GM21423 (cell line): ENCODE data around the gene RSPH1.

Source experiments
- ATAC-seq: cut with Tn5 transposase; IDR thresholded peaks from one replicate; pipeline ENCODE4 v1.9.1; 2021; ENCODE audit warnings: mild to moderate bottlenecking, moderate library complexity; ENCODE audit not compliant: unreplicated experiment

The RSPH1 gene

DNA sequence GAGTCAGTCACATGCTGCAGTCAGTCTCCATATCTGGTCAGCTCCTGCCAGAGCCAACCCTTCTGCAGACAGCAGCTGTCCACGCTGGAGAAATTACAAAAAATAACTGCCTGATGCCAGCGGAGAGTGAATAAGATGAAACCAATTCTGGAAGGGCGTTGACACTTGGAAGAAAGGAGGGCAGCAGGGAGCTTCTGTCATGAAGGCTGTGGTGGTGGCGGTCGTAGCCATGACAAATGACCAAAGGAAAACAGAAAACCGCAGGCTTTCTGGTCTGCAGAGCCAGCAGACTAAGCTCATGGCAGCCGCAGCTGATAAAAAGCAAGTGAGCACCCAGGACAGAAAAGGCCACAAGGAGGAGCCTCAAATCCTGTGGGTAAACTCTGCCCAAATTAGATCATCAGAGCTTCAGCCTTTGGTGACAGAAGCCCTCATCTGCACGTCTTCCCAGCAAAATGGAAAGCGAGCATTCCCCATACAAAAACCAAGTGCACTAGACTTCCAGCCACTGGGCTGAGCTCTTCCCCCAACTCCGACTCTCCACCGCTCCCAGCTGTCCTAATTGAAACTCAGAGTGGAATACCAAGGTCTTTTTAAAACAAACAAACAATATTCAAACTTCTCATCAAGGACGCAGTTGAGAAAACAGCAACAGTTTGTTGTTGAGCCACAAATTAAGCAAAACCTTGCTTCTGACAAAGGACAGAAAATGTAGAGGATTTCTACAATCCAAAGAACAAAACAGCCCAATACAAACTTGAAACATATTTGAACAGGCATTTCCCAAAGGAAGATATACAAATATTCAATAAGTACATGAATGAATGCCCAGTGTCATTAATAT lies 28.7 kb downstream of the RSPH1 start:
- ATAC-seq: no peak

DNA sequence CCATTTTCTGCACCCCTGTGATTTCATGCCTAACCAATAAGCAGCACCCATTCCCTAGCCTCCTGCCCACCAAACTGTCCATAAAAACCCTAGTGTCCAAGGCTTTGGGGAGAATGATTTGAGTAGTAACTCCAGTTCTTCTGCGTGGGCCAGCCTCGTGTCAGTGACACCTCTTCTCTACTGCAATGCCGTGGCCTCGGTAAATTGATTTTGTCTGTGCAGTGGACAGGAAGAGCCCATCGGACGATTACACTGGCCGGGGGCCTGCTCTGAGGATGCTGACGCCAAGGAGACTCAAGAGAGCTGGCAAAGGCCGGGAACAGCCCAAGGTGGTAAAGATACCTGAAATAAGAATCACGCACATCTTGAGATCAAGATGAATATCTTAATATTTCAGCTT lies 29.3 kb downstream of the RSPH1 start:
- ATAC-seq: no peak

DNA sequence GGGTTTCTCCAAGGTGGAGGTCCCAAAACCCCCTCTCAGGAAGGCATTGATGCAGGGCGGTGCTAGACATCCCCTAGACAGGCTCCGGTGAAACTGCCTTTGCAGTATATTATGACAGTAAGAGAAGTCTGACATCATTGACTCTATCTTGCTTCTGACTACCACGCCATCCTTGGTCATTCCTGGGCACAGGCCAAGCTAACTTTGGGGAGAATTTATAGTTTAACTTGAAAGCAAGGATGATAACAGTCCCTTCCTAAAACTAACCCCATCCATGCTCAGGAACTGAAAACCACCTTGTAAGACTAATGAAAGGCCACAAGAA lies 30.3 kb downstream of the RSPH1 start:
- no peak for ATAC-seq

DNA sequence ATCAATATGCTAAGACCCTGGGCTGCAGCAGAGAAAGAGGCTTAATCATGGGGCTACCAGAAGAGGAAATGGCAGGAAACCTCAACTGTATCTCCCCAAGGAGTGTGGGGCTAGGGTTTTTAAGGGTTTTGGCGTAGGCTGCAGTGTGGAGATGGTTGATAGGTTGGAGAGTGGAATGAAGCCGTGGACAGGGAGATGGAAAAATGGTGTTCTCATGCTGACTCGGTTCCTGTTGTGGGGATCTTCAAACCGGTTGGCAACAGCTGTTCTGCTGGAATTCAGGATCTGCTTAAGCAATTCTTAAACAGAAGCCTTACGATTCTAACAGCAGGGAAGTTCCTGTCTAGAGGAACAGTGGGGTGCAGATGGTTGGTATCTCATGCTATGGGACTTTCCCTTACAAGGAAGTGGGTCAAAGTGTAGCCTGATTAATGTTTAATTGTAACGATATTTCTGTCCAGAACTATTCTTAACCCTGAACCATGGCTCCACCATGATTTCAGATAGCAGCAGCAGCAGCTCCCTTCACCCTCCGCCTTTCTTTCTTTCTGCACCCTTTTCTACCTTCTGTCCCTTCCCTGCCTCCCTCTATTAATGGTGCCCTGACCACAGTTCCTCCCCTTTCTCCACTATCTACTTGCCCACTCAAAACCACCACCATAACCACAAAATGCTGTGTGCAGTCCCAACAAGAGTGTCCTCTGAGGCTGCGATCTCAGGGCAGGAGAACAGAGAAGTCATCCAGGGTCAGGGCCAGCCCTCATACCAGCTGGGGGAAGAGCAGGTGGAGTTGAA lies 30.8 kb downstream of the RSPH1 start:
- ATAC-seq: peak; percentile 30

DNA sequence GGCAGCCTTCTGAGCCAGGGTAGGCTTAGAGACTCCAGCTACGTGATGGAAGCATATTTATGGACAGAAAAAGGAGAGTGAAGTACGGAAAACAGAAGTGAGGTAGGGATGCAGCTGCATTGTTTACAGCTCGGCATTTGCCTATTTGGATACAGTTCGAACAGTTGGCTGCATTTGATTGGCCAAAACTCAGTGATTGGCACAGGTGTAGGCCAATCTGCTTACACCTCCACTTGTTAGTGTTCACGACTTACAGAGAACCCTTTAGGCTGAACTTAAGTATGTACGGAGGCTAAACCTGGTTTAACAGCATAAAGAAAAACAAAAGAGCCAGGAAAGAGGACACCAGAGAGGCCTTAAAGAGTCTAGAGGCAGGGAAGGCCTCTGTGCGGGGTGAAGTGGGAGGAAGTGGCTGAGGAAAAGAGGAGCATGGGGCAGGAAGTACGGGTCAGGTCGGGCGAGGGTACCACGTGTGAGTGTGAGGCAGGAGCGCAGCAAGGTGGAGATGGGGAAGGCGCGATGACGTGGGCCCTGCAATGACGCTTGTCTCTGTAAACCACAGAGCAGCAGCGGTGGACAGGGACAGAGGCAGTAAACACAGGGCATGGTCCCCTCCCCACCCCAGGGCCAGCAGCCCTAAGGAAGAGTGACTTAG lies 32.0 kb downstream of the RSPH1 start:
- ATAC-seq: no peak

DNA sequence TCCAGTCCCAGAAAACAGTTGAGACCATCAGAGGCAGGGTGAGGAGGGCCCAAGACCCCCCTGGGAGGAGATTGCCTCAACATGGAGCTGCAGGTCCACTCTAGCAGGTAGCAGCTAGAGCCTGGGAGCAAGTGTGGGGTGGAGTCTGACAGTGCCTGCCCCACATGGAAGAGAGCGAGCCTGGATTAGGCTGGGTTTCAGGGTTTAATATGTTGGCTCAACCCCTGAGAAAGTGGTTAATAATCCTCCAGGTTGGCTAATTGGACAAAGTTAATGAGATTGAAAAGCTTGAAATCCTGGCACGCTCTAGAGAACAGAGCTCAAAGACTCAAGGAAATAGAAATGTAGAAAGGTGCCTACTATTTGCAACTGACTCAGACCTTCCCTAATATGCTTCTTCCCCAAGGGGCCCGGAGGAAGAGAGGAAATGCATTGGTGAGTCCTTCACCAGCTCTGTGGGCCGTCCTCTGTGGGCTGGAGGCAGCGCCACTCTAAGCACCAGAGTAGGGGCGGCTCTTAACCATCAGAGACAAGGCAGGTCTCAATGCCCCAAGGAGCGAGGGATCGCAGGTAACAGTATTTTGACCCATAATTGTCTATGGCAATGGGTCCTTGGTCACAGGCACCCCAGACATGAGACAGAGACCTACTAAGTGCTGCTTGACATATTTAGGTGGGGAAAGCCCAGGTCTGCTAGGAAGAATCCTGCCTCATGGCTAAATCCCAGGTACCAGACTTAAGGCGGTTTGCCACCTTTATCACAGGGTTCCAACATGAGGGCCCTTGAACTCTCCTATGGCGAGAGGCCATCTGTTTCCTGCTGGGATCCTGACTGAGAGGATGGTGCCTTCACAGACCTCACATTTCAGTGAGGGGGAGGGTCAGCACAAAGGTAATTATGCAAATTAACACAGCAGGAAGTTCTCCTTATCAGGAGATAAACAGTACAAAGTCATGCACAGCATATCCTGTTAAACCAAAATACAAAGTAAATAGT lies 33.8 kb downstream of the RSPH1 start:
- ATAC-seq: no peak

DNA sequence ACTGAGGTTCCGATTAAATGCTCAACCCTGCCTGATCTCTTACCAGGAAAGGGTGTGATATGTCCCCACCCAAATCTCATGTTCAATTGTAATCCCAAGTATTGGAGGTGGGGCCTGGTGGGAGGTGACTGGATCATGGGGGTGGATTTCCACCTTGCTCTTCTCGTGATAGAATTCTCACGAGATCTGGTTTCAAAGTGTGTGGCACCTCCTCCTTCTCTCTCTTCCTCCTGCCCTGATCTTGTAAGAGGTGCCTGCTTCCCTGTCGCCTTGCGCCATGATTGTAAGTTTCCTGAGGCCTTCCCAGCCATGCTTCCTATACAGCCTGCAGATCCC lies 34.9 kb downstream of the RSPH1 start:
- ATAC-seq: no peak

DNA sequence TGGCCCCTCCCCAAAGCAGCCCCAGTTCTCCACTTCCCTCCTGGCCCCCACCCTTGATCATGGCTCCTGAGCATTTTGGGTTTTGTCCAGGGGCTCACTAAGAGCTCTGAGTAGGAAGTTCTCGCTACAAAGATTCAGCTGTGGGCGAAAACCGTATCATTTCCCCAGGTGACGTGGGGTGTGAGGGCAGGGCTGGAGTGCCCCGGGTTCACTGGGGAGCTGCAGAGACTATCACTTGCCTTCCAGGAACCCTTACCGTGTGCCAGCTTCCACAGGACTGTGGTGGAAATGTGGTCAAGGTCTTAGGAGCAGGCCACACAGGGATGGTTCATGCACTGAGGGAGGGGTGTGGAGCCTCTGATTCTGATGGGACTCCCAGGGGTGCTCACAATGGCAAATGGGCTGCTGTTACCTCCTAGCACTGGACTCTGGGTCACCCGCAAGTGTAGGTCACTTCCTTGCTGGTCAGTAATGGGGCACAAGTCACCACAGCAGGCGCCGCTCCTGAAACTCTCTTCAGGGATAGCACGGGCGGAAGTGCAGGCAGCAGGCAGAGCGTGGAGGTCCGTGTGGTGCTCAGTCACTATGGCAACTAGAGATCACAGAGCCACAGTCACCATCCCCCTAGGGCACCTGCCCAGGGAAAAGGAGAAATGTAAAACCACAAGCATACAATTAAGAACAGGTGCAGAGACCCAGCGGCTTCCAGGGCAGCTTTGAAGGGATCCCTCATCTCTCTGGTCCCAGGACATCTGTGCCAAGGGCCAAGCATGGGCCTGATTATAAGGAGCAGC lies 35.4 kb downstream of the RSPH1 start:
- peak; percentile 44 for ATAC-seq

DNA sequence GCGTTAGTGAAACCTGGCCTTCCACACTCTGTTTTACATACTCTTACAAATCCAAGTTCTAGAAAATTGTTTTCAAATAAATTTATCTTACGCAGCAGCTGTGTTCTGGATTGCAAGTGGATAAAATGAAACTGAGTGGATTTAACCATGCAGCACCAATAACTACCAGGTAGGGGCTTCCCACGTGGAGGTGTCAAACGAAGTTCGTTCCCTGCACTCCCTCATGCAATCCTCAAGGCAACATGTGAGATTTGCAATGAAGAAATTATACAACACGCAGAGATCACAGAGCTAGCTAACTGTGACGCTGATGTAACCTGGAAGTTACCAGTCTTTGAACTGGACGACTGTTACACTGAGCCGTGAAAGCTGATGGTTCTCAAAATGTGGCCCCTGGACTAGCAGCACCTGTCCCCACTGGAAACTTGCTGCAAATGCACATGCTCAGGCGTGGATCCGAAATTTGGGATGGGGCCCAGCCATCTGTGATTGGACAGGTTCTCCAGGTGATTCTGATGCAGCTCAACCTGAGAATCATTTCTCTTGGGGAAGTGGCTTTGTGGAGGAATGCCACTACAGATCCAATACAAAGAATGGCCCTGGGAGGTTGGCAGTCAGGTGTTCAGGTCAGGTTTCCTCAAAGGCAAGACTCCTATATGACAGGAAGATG lies 36.3 kb downstream of the RSPH1 start:
- no peak for ATAC-seq

DNA sequence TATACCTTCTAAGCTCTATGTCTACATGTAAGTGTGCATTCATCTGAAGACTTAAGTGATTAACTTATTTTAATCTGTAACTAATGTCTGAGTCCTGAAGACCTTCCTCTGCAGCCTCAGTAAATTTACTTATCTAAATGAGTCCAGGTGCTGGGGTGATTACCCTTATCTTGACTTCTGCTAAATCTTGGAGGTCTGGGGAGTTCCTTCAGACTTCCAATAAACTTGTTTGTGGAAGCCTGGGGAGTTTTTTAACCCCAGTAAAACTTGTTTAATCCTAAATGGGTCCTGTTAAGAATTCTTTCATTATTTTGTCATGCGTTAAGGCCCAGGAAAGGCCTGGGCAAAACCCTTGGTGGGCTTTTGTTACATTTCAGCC lies 37.0 kb downstream of the RSPH1 start:
- ATAC-seq: no peak

DNA sequence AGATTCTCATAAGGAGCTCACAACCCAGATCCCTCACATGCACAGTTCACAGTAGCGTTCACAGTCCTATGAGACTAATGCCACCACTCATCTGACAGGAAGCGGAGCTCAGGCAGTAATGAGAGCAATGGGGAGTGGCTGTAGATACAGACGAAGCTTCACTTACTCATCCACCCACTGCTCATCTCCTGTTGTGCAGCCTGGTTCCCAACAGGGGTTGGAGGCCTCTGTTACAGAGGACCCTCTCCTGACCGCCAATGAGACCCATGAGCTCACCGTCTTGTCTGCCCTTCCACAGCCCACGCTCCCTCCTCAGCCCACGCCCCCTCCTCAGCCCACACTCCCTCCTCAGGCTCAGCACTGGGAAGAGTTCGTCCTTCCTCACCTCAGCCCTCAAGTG lies 39.6 kb downstream of the RSPH1 start:
- ATAC-seq: no peak

DNA sequence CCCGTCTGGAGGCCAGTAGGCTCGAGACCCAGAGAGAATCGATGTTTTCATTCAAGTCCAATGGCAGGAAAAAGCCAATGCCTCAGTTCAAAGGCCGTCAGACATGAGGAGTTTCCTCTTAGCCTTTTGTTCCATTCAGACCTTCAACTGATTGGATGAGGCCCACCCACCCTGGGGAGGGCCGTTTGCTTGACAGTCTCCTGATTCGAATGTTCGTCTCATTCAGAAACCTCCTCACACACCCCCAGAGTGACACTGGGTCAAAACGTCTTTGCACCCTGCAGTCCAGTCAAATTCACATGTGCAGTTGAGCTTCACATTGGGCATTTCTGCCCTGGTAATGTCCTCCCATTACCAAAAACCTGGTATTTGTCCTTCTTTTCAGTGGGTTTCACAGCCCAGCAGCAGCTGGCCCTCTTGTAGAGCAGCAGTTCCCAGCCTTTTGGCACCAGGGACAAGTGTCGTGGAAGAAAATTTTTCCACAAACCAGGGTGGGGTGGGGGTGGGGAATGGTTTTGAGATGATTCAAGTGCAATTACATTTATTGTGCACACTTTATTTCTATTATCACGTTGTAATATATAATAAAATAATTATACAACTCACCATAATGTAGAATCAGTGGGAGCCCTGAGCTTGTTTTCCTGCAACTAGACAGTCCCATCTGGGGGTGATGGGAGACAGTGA lies 40.1 kb downstream of the RSPH1 start:
- no peak for ATAC-seq

DNA sequence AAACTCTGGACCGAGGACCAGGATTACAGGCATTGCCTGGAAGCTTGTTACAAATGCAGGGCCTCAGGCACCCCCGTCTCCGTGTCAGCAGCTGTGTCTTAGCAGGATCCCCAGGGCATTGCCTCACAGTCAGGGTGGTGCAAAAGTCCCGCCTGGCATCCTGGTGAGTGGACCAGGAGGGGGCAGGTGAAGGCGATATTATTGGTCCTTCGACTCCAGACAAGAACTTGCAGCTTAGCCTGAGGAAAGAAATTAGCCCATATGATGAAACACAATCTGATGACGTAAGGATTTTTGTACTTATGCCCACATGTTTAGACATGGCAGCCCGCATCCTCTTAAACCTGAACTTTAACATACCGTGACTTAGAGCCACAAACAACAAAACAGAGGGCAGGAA lies 40.8 kb downstream of the RSPH1 start:
- ATAC-seq: no peak

DNA sequence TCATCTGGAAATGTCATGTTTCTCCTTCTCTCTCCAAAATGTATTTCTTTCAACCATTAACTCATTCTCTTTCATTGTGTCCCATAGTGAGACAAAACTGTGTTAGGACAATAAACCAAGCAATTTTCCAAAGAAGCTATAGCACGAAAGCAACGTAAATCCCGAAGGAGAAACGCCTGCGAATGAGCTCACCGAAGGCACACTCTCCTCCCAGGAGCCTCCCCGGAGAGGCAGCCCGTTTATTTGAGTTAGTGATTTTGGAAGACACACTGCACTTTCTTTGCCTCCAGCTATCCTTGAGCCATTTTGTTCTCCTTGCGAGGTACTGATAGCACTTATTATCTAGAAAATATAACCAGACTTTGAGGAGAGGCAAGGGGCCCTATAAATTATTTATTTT lies 41.2 kb downstream of the RSPH1 start:
- no peak for ATAC-seq

DNA sequence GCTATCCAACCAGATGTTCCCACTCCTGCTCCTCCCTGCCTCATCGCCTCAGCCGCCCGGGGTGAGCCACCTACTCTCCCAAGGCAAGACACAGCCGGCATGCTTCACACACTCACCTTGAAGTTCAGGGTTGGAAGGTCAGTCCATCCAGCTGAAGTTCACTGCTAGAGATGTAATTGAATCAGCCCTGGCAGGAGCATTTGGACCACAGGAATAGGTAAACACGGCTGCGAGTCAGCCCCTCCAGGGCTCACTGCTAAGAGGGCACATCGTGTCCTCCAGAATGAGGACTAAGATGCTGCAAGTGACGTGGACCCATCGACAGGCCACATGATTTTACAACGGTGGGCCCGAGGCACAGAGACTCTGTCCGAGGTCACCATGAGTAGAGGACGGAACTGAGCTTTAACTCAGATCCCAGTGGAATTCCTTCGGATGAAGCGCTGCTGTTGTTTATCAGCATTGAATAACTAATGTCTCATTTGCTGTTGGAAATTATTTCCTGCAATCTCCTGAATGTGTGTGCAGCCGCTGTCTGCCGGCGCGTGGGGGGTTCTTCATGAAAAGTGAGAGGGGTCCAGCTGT lies 41.9 kb downstream of the RSPH1 start:
- ATAC-seq: no peak

DNA sequence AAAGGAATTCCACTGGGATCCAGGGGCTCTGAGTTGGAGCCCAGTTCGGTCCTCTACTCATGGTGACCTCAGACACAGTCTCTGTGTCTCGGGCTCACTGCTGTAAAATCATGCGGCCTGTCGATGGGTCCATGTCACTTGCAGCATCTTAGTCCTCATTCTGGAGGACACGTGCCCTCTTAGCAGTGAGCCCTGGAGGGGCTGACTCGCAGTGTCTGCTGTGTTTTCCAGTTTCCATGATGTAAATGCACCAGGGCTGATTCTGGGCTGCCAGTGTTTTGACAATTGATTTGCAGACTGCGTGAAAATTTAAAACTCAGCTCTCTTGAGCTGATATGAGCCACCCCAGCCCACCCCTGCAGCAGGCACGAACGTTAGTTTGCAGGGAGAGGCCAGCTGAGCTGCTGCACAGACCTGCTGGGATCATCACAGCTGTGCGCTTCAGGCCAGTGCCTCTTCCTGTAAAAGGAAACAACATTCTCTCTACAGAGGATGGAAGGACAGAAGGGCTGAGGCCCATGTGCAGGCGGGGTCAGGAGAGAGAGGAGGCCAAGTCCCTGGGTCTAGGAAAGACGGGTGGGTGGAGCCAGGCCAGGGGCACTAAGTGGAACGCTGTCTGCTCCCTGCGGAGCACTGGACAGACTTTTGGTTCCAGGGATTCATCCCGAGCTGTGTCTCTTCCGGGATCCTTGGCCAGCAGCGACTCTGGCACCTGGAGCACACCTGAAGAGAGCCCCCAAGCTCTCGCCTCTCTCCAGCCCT lies 42.6 kb downstream of the RSPH1 start:
- no peak for ATAC-seq

DNA sequence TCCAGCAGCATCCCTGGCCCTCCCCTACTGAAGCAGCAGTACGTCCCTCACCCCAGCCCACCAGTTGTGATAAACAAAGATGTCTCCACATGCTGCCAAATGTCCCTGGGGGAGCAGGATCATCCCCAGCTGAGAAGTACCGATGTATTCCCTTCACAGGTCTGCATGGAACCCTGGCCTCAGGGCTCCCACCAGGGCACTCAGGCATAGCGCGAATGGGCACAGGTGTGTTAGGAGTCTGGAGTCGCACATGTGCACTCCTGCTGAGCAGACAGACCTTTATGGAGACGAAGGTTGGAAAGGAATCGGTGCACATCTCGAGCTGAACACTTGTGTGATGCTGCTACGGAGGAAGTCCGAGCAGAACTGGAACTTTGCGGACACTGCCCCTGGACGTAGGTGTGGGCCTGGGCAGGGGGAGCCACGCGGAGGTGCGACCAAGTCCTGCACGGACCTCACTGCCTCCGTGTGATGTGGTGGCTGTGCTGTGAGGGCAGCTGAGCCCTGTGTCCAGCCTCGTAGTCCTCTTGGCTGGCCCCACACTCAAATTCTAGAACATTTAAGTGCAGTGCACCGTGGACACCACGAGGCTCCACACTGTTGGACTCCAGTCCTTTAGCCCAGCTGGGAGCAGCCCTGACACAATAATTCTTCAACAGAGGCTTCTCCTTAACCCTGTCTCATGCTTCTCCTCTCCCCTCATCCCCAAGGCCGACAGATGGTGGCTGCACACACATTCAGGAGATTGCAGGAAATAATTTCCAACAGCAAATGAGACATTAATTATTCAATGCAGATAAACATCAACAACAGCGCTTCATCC lies 43.4 kb downstream of the RSPH1 start:
- no peak for ATAC-seq
